ENCODE results near the gene RPL9.
"Not testable (repeated sequence)": the region's sequence is repeated elsewhere in the genome, so short reads cannot be mapped to it uniquely, and the experiment has no call there.

- TF ChIP-seq CTCF, POLR2A, EP300, POLR2AphosphoS5 (IDR thresholded peaks at IDR 0.05): not testable (repeated sequence)
These were observed 33.4 kb downstream of the RPL9 start for GRCh38 chr4:39425297-39425696.
